Hepatocyte (in vitro differentiated cells): Measurements from ENCODE around the gene RXRA.

Source experiments
- EZH2 ChIP-seq: fragments of 200-600 bp; sonication (generic); IDR thresholded peaks from 2 replicates; pipeline ENCODE4 v1.6.1; 2016; ENCODE audit warnings: antibody characterized with exemption, mild to moderate bottlenecking, borderline replicate concordance
- TF ChIP-seq, protein P1 (sequence below): fragments of 200-600 bp; sonication (generic); IDR thresholded peaks from 2 replicates; pipeline ENCODE4 v1.5.1; 2016; ENCODE audit warnings: antibody characterized with exemption, mild to moderate bottlenecking; ENCODE audit not compliant: poor library complexity

DNA sequence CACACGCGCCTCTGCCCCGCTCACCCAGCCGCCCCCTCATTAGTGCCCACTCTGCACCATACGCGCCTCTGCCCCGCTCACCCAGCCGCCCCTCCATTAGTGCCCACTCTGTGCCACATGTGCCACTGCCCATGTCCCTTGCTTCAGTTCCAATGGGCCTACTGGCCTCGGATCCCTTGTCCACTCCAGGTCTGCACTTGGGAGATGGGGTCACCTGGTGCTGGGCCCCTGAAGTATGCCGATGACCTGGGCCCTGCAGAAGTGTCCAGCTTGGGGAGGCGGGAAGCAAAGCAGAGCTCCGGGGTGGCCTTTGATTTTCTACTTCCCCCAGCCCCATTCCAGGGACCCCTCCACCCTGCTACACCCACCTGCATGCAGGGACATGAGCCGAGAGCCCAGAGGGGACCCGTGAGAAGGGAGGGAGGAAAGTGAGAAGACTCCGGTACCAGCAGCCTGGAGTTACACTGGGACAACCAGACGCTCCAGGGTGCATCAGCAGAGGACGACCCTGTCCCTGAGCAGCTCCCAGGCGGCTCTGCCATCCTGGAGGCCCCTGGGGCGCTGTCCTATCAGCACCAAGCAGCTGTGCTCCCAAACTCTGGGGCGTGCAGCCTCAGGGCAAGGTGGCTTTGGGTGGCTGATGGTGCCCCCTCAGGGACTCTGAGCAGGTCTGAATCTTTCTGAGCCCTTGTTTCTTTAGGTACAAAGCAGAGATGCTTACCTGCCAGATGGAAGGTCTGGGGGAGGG lies 140.8 kb downstream of the RXRA start:
- TF ChIP-seq, protein P1, sequence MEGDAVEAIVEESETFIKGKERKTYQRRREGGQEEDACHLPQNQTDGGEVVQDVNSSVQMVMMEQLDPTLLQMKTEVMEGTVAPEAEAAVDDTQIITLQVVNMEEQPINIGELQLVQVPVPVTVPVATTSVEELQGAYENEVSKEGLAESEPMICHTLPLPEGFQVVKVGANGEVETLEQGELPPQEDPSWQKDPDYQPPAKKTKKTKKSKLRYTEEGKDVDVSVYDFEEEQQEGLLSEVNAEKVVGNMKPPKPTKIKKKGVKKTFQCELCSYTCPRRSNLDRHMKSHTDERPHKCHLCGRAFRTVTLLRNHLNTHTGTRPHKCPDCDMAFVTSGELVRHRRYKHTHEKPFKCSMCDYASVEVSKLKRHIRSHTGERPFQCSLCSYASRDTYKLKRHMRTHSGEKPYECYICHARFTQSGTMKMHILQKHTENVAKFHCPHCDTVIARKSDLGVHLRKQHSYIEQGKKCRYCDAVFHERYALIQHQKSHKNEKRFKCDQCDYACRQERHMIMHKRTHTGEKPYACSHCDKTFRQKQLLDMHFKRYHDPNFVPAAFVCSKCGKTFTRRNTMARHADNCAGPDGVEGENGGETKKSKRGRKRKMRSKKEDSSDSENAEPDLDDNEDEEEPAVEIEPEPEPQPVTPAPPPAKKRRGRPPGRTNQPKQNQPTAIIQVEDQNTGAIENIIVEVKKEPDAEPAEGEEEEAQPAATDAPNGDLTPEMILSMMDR = no peak
- TF ChIP-seq EZH2 = no peak
